DND-41 (cell line): ENCODE data around the gene MYLK4.

Experiments
- CTCF ChIP-seq: IDR thresholded peaks from 2 replicates; pipeline ENCODE4 v1.5.1; 2012; ENCODE audit warnings: borderline replicate concordance, low read length, moderate library complexity, mild to moderate bottlenecking; ENCODE audit not compliant: poor library complexity, severe bottlenecking; ENCODE audit errors: extremely low read depth
- EZH2 ChIP-seq: IDR thresholded peaks from 3 replicates; pipeline ENCODE4 v1.6.1; 2012; ENCODE audit warnings: borderline replicate concordance, low read depth, mild to moderate bottlenecking, moderate library complexity, low read length, inconsistent platforms; ENCODE audit not compliant: severe bottlenecking

- TF ChIP-seq CTCF (no peak), EZH2 (no peak)
These were observed 62.2 kb downstream of the MYLK4 start for GRCh38 chr6:2688401-2689064.
